ENCODE measurements around the gene SCRG1.

- TF ChIP-seq CTCF (IDR thresholded peaks at IDR 0.05) (no peak), EP300 (IDR thresholded peaks at IDR 0.05) (no peak), POLR2A (IDR thresholded peaks at IDR 0.05) (no peak), POLR2AphosphoS5 (IDR thresholded peaks at IDR 0.05) (no peak)
Measured at GRCh38 chr4:173367285-173367684, 31.6 kb downstream of the SCRG1 start.

All from upper lobe of left lung (tissue), 4 donors.